ENCODE data around the gene KIFC1.

KIFC1 gene

GRCh38 chr6:33437666-33438065, 46.0 kb downstream of the KIFC1 start:
- no peak overlapping the region for H3K4me3 ChIP-seq (ENCODE audit: low read depth, low read length)
- DNase-seq (ENCODE audit: low read depth) = no peak
- TF ChIP-seq MYC (IDR thresholded peaks at IDR 0.05; ENCODE audit: low read depth, low read length) (no peak), CTCF (IDR thresholded peaks at IDR 0.05; ENCODE audit: low read depth, low read length) (no peak), POLR2A (IDR thresholded peaks at IDR 0.05; ENCODE audit: extremely low read depth, insufficient read length) (no peak), MAX (IDR thresholded peaks at IDR 0.05; ENCODE audit: low read depth, low read length) (no peak)

DNA sequence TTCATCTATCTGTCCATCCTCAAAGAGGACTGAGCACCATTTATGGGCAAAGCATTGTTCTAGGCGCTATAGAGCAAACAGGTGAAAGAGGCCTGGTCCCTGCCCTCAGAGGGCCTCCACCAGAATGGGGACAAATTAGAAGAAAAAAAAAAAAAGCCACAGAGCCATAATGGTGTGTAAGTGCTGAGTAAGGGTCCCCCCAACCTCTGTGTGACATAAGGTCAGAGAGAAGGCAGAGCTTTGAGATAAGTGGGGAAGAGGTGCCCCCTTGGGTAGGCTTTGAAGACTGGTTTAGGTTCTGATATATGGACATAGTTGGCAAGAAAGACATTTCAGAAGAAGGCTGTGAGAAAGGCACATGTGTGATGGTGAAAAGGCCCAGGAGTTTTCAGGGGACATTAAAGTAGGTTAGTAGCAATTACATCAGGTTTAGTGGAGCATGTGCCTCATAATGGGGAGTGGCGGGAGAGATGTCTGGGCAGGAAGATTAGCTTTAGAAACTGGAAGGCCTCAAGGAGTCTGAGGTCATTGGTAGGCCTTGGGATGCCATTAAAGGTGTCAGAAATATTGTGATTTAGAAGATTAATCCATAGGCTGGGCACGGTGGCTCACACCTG, 47.5 kb downstream of the KIFC1 start:
- no peak for DNase-seq (ENCODE audit: low read depth)
- TF ChIP-seq POLR2A (IDR thresholded peaks at IDR 0.05; ENCODE audit: extremely low read depth, insufficient read length) = no peak
- no peak for TF ChIP-seq MAX (IDR thresholded peaks at IDR 0.05; ENCODE audit: low read depth, low read length)
- H3K4me3 ChIP-seq (ENCODE audit: low read depth, low read length) = no peak overlapping the region

DNA sequence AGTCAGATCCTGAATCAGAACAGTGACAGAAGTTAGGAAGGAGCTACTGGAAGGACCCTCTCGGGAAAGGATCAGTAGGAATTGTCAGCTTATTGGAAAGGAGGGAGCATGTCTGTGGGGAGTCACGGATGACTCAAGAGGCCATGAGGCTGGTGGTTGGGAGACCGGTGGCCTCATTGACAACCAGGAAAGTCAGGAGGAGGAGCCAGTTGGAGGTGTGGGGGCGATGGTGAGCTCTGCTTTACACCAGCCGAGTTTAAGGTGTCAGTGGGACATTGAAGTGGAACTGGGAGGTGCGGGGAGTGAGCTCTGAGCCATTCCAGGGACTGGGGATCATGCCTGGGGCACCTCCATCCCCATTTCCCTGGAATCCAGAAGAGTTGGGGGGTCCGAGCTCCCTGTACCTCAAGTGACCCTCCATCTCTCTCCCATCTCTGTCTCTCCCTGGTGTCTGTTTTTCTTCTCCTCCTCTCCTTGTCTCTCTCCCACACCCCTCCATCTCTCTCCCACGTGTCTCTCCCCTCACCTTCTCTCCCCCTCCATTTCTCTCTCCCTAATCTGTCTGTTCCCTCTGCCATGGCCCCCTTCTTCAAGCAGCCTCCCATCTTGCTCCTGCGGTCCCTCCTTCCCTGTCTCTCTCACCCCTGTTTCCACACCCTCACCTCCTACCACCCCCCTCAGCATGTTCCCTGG, 48.5 kb downstream of the KIFC1 start:
- TF ChIP-seq MAX (IDR thresholded peaks at IDR 0.05; ENCODE audit: low read depth, low read length) = no peak
- TF ChIP-seq CTCF (IDR thresholded peaks at IDR 0.05; ENCODE audit: low read depth, low read length) = no peak
- TF ChIP-seq MYC (IDR thresholded peaks at IDR 0.05; ENCODE audit: low read depth, low read length) = no peak
- H3K4me3 ChIP-seq (ENCODE audit: low read depth, low read length) = no peak overlapping the region
- DNase-seq (ENCODE audit: low read depth) = no peak

- DNase-seq (ENCODE audit: low read depth) = no peak
These were observed 49.2 kb downstream of the KIFC1 start for GRCh38 chr6:33440649-33441309.

DNA sequence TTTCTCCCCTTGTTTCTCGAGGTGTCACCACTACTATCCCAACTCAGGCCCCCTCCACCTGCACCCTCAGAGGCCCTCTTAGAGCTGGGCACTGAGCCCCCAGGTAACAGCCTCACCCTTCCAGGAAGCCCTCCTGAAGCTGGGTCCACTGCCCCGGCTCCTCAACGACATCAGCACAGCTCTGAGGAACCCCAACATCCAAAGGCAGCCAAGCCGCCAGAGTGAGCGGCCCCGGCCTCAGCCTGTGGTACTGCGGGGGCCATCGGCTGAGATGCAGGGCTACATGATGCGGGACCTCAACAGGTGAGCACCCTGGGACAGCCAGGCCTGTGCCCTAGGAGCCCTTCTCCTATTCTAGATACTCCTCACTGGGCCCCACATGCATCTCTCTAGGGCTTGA, 49.8 kb downstream of the KIFC1 start:
- TF ChIP-seq POLR2A (IDR thresholded peaks at IDR 0.05; ENCODE audit: extremely low read depth, insufficient read length) = no peak
- no peak for TF ChIP-seq MAX (IDR thresholded peaks at IDR 0.05; ENCODE audit: low read depth, low read length)
- TF ChIP-seq MYC (IDR thresholded peaks at IDR 0.05; ENCODE audit: low read depth, low read length) = no peak
- TF ChIP-seq CTCF (IDR thresholded peaks at IDR 0.05; ENCODE audit: low read depth, low read length) = no peak
- H3K4me3 ChIP-seq (ENCODE audit: low read depth, low read length) = no peak overlapping the region
- DNase-seq (ENCODE audit: low read depth) = no peak

More at GRCh38 chr6:33440649-33441309, 49.2 kb downstream of the KIFC1 start:
- no peak for TF ChIP-seq POLR2A (IDR thresholded peaks at IDR 0.05; ENCODE audit: extremely low read depth, insufficient read length)
- no peak for TF ChIP-seq MAX (IDR thresholded peaks at IDR 0.05; ENCODE audit: low read depth, low read length)
- no peak for TF ChIP-seq CTCF (IDR thresholded peaks at IDR 0.05; ENCODE audit: low read depth, low read length)
- TF ChIP-seq MYC (IDR thresholded peaks at IDR 0.05; ENCODE audit: low read depth, low read length) = no peak
- H3K4me3 ChIP-seq (ENCODE audit: low read depth, low read length) = no peak overlapping the region

DNA sequence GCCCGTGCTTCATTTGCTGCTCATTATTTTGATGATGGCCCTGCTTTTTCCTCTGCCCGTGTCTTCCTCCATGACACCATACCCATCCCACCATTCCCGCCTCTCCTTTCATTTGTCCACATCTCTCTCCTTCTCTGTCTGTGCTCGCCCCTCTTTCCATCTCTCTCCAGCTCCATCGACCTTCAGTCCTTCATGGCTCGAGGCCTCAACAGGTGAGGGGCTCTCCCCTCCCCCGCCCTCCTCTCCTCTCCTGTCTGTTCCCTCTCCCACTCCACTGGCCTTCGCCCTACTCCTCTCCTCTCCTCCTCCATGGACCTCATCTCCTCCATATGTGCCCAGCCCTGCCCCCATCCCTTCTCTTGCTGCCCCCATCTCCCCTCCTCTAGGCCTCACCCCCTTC, 50.7 kb downstream of the KIFC1 start:
- DNase-seq (ENCODE audit: low read depth) = no peak
- TF ChIP-seq CTCF (IDR thresholded peaks at IDR 0.05; ENCODE audit: low read depth, low read length) (no peak), POLR2A (IDR thresholded peaks at IDR 0.05; ENCODE audit: extremely low read depth, insufficient read length) (no peak), MAX (IDR thresholded peaks at IDR 0.05; ENCODE audit: low read depth, low read length) (no peak), MYC (IDR thresholded peaks at IDR 0.05; ENCODE audit: low read depth, low read length) (no peak)
- no peak overlapping the region for H3K4me3 ChIP-seq (ENCODE audit: low read depth, low read length)
